HCT116 (cell line): ENCODE results near the gene PROSER3. TPM values are rescaled to one million over a fixed set of nuclear protein-coding genes. Genes with fewer than 3 reads are reported as not detected.

Source experiments
- ATAC-seq: fragments of 200-7000 bp; cut with Tn5 transposase; 2 replicates; pipeline ENCODE4 v1.9.1; 2020; ENCODE audit warnings: mild to moderate bottlenecking, moderate library complexity
- BruUV-seq: library from RNA; stranded (reverse); fragments of 400-500 nt; replicated peaks from 2 replicates; lab custom pipeline; 2021; lab: Mats Ljungman, UMichigan
- CTCF ChIA-PET: fragments of 300-600 bp; sonication (Branson Sonifier 250); formaldehyde crosslinking; loops from one replicate; lab custom pipeline; 2021; ENCODE audit warnings: antibody characterized with exemption; lab: Charles Lee
- POLR2A ChIA-PET: fragments of 300-600, 350-600 bp; sonication (Branson Sonifier 250); formaldehyde crosslinking; loops from one replicate; lab custom pipeline; 2021; ENCODE audit warnings: antibody characterized with exemption; lab: Charles Lee
- RAD21 ChIA-PET, 2 experiments: fragments of 300-600 bp; sonication (Branson Sonifier 250); formaldehyde crosslinking; loops; one replicate each; lab custom pipeline; 2023; ENCODE audit warnings: low total read pairs in 2 of 2; ENCODE audit not compliant: uncharacterized antibody in 2 of 2, unreplicated experiment in 2 of 2, low non-redundant PET in 1 of 2; lab: Charles Lee
- DNase-seq: peaks from one replicate; pipeline ENCODE4 v3.0.0-alpha.2; 2010; ENCODE audit warnings: low read depth, low spot score
- H2AFZ ChIP-seq: fragments of 200-600 bp; shearing (Covaris generic), sonication (generic); 2 replicates; pipeline ENCODE4 v1.6.1; 2017; ENCODE audit warnings: low read depth, mixed run types, mixed read lengths, antibody characterized with exemption, low read length; ENCODE audit not compliant: poor library complexity, severe bottlenecking
- H3K27ac ChIP-seq: 2 replicates; pipeline ENCODE4 v1.5.1; 2012; ENCODE audit warnings: low read depth, low read length
- H3K27me3 ChIP-seq: fragments of 200-600 bp; sonication (generic); 2 replicates; pipeline ENCODE4 v1.6.1; 2016; ENCODE audit warnings: mixed run types, low read length, mixed read lengths; ENCODE audit not compliant: insufficient read depth
- H3K36me3 ChIP-seq, 2 experiments: fragments of 200-500 bp in 1 of 2; fragments of 200-600 bp in 1 of 2; sonication (Bioruptor generic) in 1 of 2; sonication (generic) in 1 of 2; 2 replicates each; pipeline versions ENCODE4 v1.5.1 to v1.6.1; 2014 to 2016; ENCODE audit warnings: low read length in 2 of 2, inconsistent platforms in 1 of 2, mixed read lengths in 1 of 2, mixed run types in 1 of 2; ENCODE audit not compliant: insufficient read depth in 2 of 2, control insufficient read depth in 1 of 2
- H3K4me1 ChIP-seq, 2 experiments: fragments of 200-600 bp in 1 of 2; sonication (generic) in 1 of 2; 2 replicates each; pipeline versions ENCODE4 v1.5.1 to v1.6.1; 2012 to 2017; ENCODE audit warnings: low read length in 2 of 2, inconsistent platforms in 1 of 2, mild to moderate bottlenecking in 1 of 2, mixed read lengths in 1 of 2, mixed run types in 1 of 2, moderate library complexity in 1 of 2; ENCODE audit not compliant: insufficient read depth in 2 of 2, control insufficient read depth in 1 of 2
- H3K4me2 ChIP-seq: fragments of 200-600 bp; sonication (generic); 2 replicates; pipeline ENCODE4 v1.6.1; 2017; ENCODE audit warnings: mixed run types, low read length, mixed read lengths
- H3K4me3 ChIP-seq, 2 experiments: fragments of 200-600 bp in 1 of 2; sonication (generic) in 1 of 2; replicated peaks in 1 of 2; 2 replicates each; pipeline ENCODE4 v1.5.1; 2011 to 2016; ENCODE audit warnings: low read length in 2 of 2, control low read depth in 1 of 2, low read depth in 1 of 2, mild to moderate bottlenecking in 1 of 2, mixed read lengths in 1 of 2, mixed run types in 1 of 2
- H3K79me2 ChIP-seq: fragments of 200-600 bp; sonication (generic); 2 replicates; pipeline ENCODE4 v1.6.1; 2017; ENCODE audit warnings: mild to moderate bottlenecking, mixed run types, low read length, moderate library complexity, mixed read lengths; ENCODE audit not compliant: insufficient read depth
- H3K9ac ChIP-seq: fragments of 200-600 bp; sonication (generic); 2 replicates; pipeline ENCODE4 v1.6.1; 2016; ENCODE audit warnings: low read length, mixed read lengths
- H3K9me2 ChIP-seq: fragments of 200-600 bp; sonication (generic), shearing (Covaris generic); 2 replicates; pipeline ENCODE4 v1.6.1; 2017; ENCODE audit warnings: mixed run types, mild to moderate bottlenecking, moderate library complexity; ENCODE audit not compliant: insufficient read depth
- H3K9me3 ChIP-seq, 2 experiments: fragments of 200-500 bp in 1 of 2; fragments of 200-600 bp in 1 of 2; sonication (Bioruptor generic) in 1 of 2; sonication (generic) in 1 of 2; 2 replicates each; pipeline ENCODE4 v1.6.1; 2014 to 2017; ENCODE audit warnings: low read length in 2 of 2, mixed read lengths in 2 of 2, inconsistent platforms in 1 of 2, low read depth in 1 of 2, mild to moderate bottlenecking in 1 of 2, mixed run types in 1 of 2, moderate library complexity in 1 of 2; ENCODE audit not compliant: control insufficient read depth in 1 of 2, insufficient read depth in 1 of 2
- H4K20me1 ChIP-seq: fragments of 200-600 bp; sonication (generic), shearing (Covaris generic); 2 replicates; pipeline ENCODE4 v1.6.1; 2017; ENCODE audit warnings: mixed run types, mild to moderate bottlenecking, moderate library complexity; ENCODE audit not compliant: insufficient read depth
- ATF3 ChIP-seq: IDR thresholded peaks from 2 replicates; pipeline ENCODE4 v1.6.1; 2012
- CBX3 ChIP-seq: IDR thresholded peaks from 2 replicates; pipeline ENCODE4 v1.6.1; 2012; ENCODE audit warnings: low read depth
- EGR1 ChIP-seq: IDR thresholded peaks from 2 replicates; pipeline ENCODE4 v1.6.1; 2012; ENCODE audit warnings: low read depth
- EZH2 ChIP-seq: fragments of 200-600 bp; sonication (generic); IDR thresholded peaks from 2 replicates; pipeline ENCODE4 v1.6.1; 2017; ENCODE audit warnings: antibody characterized with exemption, mixed run types
- EZH2phosphoT487 ChIP-seq: fragments of 200-600 bp; IDR thresholded peaks from 2 replicates; pipeline ENCODE4 v1.6.1; 2018; ENCODE audit warnings: antibody characterized with exemption, borderline replicate concordance
- MAX ChIP-seq: IDR thresholded peaks from 2 replicates; pipeline ENCODE4 v1.6.1; 2012
- POLR2AphosphoS5 ChIP-seq: IDR thresholded peaks from 2 replicates; pipeline ENCODE4 v1.6.1; 2011; ENCODE audit warnings: mild to moderate bottlenecking, low read depth, low read length, moderate library complexity
- REST ChIP-seq: IDR thresholded peaks from 2 replicates; pipeline ENCODE4 v1.6.1; 2012; ENCODE audit warnings: low read depth
- SRF ChIP-seq: IDR thresholded peaks from 2 replicates; pipeline ENCODE4 v1.6.1; 2012; ENCODE audit warnings: low read depth
- YY1 ChIP-seq: IDR thresholded peaks from 2 replicates; pipeline ENCODE4 v1.6.1; 2011; ENCODE audit warnings: low read length, low read depth, moderate library complexity, mild to moderate bottlenecking; ENCODE audit not compliant: insufficient replicate concordance; ENCODE audit errors: extremely low read depth
- ZBTB33 ChIP-seq: IDR thresholded peaks from 2 replicates; pipeline ENCODE4 v1.6.1; 2011; ENCODE audit warnings: mild to moderate bottlenecking, low read length, moderate library complexity; ENCODE audit not compliant: insufficient replicate concordance; ENCODE audit errors: extremely low read depth
- ZNF274 ChIP-seq: fragments of 200-500 bp; sonication (Bioruptor generic); IDR thresholded peaks from 2 replicates; pipeline ENCODE4 v1.6.1; 2014; ENCODE audit warnings: mild to moderate bottlenecking, low read depth, low read length, inconsistent platforms
- intact Hi-C: fragments of 100-400 bp; cut with micrococcal nuclease; formaldehyde crosslinking; loops from 2 replicates; pipeline ENCODE4 v1.10.0; 2022
- total RNA-seq: library from RNA; stranded (reverse); gene quantifications from one replicate; pipeline ENCODE4 v1.2.1, GENCODE V29; 2021; ENCODE audit not compliant: unreplicated experiment

The PROSER3 gene
- total RNA-seq, 1 experiment from 2014 or later = 42.5 TPM

GRCh38 chr19:35782589-35782988 lies 24.6 kb downstream of the PROSER3 start:
- no peaks in the 10 kb centered on the region for H4K20me1 ChIP-seq
- BruUV-seq = no TSS peak
- H2AFZ ChIP-seq = no peak overlapping the region
- H3K9ac ChIP-seq = no peak overlapping the region
- H3K36me3 ChIP-seq = peaks cover 2 to 4% of the 10 kb centered on the region in 2 experiments; a peak in 2 of 4 replicates
- intact Hi-C loops = no loop called here
- RAD21 ChIA-PET = no interaction called here
- H3K9me3 ChIP-seq = no peaks in the 10 kb centered on the region
- no peak overlapping the region for H3K27ac ChIP-seq
- no peak overlapping the region for H3K4me3 ChIP-seq
- no peak overlapping the region for H3K4me2 ChIP-seq
- no peaks in the 10 kb centered on the region for H3K9me2 ChIP-seq
- TF ChIP-seq MAX (no peak), YY1 (no peak), REST (no peak), ZBTB33 (no peak), EZH2 (no peak), ATF3 (no peak), SRF (no peak), EGR1 (no peak), EZH2phosphoT487 (no peak), CBX3 (no peak), POLR2AphosphoS5 (no peak), ZNF274 (no peak)
- TF ChIP-seq, all 23 proteins: peak for 0
- H3K79me2 ChIP-seq = no peaks in the 10 kb centered on the region
- CTCF ChIA-PET = no interaction called here
- DNase-seq = no peak
- POLR2A ChIA-PET = no interaction called here
- H3K4me1 ChIP-seq = no peaks in the 10 kb centered on the region
- no peaks in the 10 kb centered on the region for H3K27me3 ChIP-seq
- ATAC-seq = no peak
